DOHH2 (cell line): ENCODE data around the gene FAM78A.
"Not testable (repeated sequence)": the region's sequence is repeated elsewhere in the genome, so short reads cannot be mapped to it uniquely, and the experiment has no call there.

Source experiments
- H3F3A ChIP-seq: fragments of 200-600 bp; sonication (generic), shearing (Covaris generic); 2 replicates; pipeline ENCODE4 v1.6.0; 2016; ENCODE audit warnings: antibody characterized with exemption, mild to moderate bottlenecking; ENCODE audit not compliant: control insufficient read depth, insufficient read depth
- H3K27ac ChIP-seq: fragments of 200-600 bp; sonication (generic); 2 replicates; pipeline ENCODE4 v1.5.1; 2014; ENCODE audit warnings: low read depth, mild to moderate bottlenecking, low read length, moderate library complexity
- H3K27me3 ChIP-seq: fragments of 200-600 bp; sonication (generic); 2 replicates; pipeline ENCODE4 v1.6.1; 2014; ENCODE audit warnings: mild to moderate bottlenecking, low read length, mixed read lengths; ENCODE audit not compliant: control insufficient read depth
- H3K36me3 ChIP-seq: fragments of 200-600 bp; sonication (generic); 2 replicates; pipeline ENCODE4 v1.6.1; 2014; ENCODE audit warnings: mild to moderate bottlenecking, low read length, moderate library complexity, mixed read lengths; ENCODE audit not compliant: control insufficient read depth
- H3K4me1 ChIP-seq: fragments of 200-600 bp; sonication (generic); 2 replicates; pipeline ENCODE4 v1.6.1; 2014; ENCODE audit warnings: mild to moderate bottlenecking, low read length, mixed read lengths; ENCODE audit not compliant: control insufficient read depth
- H3K4me2 ChIP-seq: fragments of 200-600 bp; sonication (generic); 2 replicates; pipeline ENCODE4 v1.6.0; 2014; ENCODE audit warnings: mild to moderate bottlenecking, low read length, moderate library complexity
- H3K4me3 ChIP-seq: fragments of 200-600 bp; sonication (generic); 2 replicates; pipeline ENCODE4 v1.5.1; 2014; ENCODE audit warnings: mild to moderate bottlenecking, low read length, mixed read lengths
- H3K79me2 ChIP-seq: fragments of 200-600 bp; sonication (generic); 2 replicates; pipeline ENCODE4 v1.6.1; 2014; ENCODE audit warnings: mild to moderate bottlenecking, low read length, mixed read lengths; ENCODE audit not compliant: control insufficient read depth
- H3K9me2 ChIP-seq: fragments of 200-600 bp; sonication (generic); replicated peaks from 2 replicates; pipeline ENCODE4 v1.6.1; 2014; ENCODE audit warnings: mild to moderate bottlenecking, low read length, mixed read lengths; ENCODE audit not compliant: control insufficient read depth
- H3K9me3 ChIP-seq: fragments of 200-600 bp; sonication (generic); 2 replicates; pipeline ENCODE4 v1.6.1; 2014; ENCODE audit warnings: antibody characterized with exemption, low read length, mixed read lengths; ENCODE audit not compliant: control insufficient read depth, insufficient read depth
- H4K20me1 ChIP-seq: fragments of 200-600 bp; sonication (generic); 2 replicates; pipeline ENCODE4 v1.6.0; 2014; ENCODE audit warnings: low read depth, mild to moderate bottlenecking, antibody characterized with exemption, low read length, moderate library complexity; ENCODE audit not compliant: control insufficient read depth, insufficient read depth
- EZH2phosphoT487 ChIP-seq: fragments of 200-600 bp; sonication (generic); IDR thresholded peaks from 2 replicates; pipeline ENCODE4 v1.6.1; 2017; ENCODE audit warnings: borderline replicate concordance, mild to moderate bottlenecking, antibody characterized with exemption, low read length, moderate library complexity, mixed read lengths
- TF ChIP-seq, protein P1 (sequence below): fragments of 200-600 bp; sonication (generic); IDR thresholded peaks from one replicate; pipeline ENCODE4 v1.5.1; 2014; ENCODE audit warnings: antibody characterized with exemption, mild to moderate bottlenecking, low read depth, low read length; ENCODE audit not compliant: poor library complexity, severe bottlenecking

The FAM78A gene

DNA sequence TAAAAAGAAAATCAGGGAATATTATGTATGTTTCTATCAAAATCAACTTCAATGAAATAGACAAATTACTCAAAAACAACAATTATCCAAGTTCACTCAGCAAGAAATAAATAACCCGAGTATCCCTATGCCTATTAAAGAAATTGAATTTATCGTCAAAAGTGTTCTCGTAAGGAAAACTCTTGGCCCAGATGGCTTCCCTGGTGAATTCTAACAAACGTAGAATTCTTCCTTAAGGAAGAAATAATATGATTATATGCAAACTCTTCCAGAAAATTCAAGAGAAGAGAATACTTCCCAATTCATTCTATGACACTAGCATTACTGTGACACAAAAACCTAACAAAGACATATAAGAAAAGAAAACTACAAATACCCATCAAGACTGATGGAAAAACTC, 29.7 kb downstream of the FAM78A start:
- TF ChIP-seq, protein P1, sequence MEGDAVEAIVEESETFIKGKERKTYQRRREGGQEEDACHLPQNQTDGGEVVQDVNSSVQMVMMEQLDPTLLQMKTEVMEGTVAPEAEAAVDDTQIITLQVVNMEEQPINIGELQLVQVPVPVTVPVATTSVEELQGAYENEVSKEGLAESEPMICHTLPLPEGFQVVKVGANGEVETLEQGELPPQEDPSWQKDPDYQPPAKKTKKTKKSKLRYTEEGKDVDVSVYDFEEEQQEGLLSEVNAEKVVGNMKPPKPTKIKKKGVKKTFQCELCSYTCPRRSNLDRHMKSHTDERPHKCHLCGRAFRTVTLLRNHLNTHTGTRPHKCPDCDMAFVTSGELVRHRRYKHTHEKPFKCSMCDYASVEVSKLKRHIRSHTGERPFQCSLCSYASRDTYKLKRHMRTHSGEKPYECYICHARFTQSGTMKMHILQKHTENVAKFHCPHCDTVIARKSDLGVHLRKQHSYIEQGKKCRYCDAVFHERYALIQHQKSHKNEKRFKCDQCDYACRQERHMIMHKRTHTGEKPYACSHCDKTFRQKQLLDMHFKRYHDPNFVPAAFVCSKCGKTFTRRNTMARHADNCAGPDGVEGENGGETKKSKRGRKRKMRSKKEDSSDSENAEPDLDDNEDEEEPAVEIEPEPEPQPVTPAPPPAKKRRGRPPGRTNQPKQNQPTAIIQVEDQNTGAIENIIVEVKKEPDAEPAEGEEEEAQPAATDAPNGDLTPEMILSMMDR = no peak
- no peak for TF ChIP-seq EZH2phosphoT487
- Histone ChIP-seq H3K4me2 (no peak overlapping the region), H4K20me1 (no peaks in the 10 kb centered on the region), H3K27ac (no peak overlapping the region), H3K4me3 (no peak overlapping the region), H3K27me3 (peaks cover 4% of the 10 kb centered on the region; the same call in 1 of the 2 replicates), H3K36me3 (no peaks in the 10 kb centered on the region), H3K79me2 (no peaks in the 10 kb centered on the region), H3K9me3 (no peaks in the 10 kb centered on the region), H3K9me2 (no peaks in the 10 kb centered on the region), H3K4me1 (peaks cover under 1% of the 10 kb centered on the region), H3F3A (peaks cover 4% of the 10 kb centered on the region; the same call in 1 of the 2 replicates)

DNA sequence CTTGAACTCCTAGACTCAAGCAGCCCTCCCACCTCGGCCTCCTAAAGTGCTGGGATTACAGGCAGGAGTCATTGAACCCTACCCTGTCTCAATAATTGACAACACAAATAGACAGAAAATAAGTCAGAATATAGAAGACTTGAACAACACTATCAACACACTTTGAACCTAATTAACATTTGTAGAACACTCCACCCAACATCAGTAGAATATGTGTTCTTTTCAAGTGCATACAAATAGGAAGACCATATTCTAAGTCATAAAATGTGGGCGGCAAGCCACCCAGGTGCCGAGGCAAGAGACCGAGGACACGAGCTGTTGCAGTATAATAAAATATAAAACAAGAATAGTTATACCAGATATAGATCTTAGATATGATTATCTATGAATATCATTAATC, 32.0 kb downstream of the FAM78A start:
- not testable (repeated sequence) for H3F3A ChIP-seq, H3K4me3 ChIP-seq, H3K36me3 ChIP-seq, H3K79me2 ChIP-seq, H3K9me2 ChIP-seq, H3K27me3 ChIP-seq, H3K27ac ChIP-seq, H3K4me2 ChIP-seq, H4K20me1 ChIP-seq, H3K4me1 ChIP-seq, H3K9me3 ChIP-seq

DNA sequence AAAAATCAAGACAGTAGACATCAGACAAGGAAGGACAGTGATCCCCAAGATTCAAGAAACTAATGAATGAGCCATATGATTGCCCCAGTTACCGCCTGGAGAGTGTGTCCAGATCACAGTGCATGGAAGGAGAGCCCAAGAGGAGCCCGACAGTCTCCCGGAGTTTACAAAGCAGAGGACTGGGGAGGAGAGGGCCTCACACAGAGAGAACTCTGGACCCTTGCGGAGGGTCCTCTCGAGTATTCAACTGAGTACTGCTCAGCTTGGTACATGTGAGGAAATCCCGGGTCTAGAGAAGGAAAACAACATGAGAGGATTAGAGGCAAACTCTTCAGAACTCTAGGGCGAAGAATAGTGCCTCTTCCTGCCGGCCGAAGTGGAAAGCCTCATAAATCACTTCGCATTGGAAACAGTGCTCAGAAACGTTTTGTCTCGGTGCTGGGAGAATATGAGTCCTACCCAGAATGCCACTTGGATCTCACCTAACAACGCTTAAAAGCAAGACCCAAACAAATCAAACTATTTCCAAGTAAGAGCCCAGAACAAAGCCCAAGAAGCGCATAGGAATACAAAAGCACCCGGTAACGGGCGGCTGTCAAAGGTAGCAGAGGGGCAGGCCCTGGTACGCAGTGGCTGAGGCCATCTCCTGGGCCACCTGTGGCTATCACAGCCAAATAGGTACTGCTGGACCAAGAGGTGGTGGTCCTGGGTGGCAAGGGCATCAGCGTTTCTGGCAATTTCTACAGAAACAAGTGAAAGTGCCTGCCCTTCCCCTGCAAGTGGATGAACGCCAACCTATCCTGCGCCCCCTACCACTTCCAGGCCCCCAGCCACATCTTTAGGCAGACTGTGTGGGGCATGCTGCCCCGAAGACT, 36.0 kb downstream of the FAM78A start:
- H3K9me3 ChIP-seq = no peaks in the 10 kb centered on the region
- H4K20me1 ChIP-seq = no peaks in the 10 kb centered on the region
- H3K4me1 ChIP-seq = peaks cover 14% of the 10 kb centered on the region
- H3K4me2 ChIP-seq = no peak overlapping the region
- no peak overlapping the region for H3K27ac ChIP-seq
- H3K36me3 ChIP-seq = no peaks in the 10 kb centered on the region
- no peaks in the 10 kb centered on the region for H3K79me2 ChIP-seq
- no peak overlapping the region for H3K4me3 ChIP-seq
- TF ChIP-seq, protein P1 = no peak
- TF ChIP-seq EZH2phosphoT487 = no peak
- no peaks in the 10 kb centered on the region for H3F3A ChIP-seq
- no peaks in the 10 kb centered on the region for H3K27me3 ChIP-seq
- H3K9me2 ChIP-seq = no peaks in the 10 kb centered on the region
